ENCODE measurements around the gene PRKG1. TPM values are rescaled to one million over a fixed set of nuclear protein-coding genes. Genes with fewer than 3 reads are reported as not detected.

The PRKG1 gene
- total RNA-seq, 1 experiment from 2014 or later: 136 TPM

GRCh38 chr10:51289519-51289918 lies 215.2 kb downstream of the PRKG1 start:
- no peak for DNase-seq (ENCODE audit: low spot score)
- in situ Hi-C loops (cut with HindIII; ENCODE audit: low sequenced_read_pairs): no loop called here

GRCh38 chr10:51291961-51292360 lies 217.7 kb downstream of the PRKG1 start:
- in situ Hi-C loops (cut with HindIII; ENCODE audit: low sequenced_read_pairs): no loop called here
- DNase-seq (ENCODE audit: low spot score): no peak

DNA sequence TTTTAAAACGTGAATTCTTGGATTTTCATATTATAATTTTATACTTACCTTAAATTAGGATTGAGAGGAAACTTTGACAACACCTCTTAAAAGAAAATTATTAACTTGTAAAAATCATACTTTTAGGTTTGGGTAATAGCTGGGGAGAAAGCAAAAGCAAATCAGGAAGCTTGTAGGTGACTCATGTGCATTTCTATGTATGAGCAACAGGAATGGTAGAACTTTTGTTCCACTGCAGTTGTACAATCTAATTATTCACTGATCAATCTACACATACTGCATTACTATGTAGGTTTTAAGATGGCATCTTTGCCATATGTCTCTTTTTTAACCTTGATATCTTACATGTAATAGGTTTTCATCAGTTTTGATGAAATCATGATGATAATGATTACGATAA lies 223.2 kb downstream of the PRKG1 start:
- DNase-seq (ENCODE audit: low spot score): no peak

DNA sequence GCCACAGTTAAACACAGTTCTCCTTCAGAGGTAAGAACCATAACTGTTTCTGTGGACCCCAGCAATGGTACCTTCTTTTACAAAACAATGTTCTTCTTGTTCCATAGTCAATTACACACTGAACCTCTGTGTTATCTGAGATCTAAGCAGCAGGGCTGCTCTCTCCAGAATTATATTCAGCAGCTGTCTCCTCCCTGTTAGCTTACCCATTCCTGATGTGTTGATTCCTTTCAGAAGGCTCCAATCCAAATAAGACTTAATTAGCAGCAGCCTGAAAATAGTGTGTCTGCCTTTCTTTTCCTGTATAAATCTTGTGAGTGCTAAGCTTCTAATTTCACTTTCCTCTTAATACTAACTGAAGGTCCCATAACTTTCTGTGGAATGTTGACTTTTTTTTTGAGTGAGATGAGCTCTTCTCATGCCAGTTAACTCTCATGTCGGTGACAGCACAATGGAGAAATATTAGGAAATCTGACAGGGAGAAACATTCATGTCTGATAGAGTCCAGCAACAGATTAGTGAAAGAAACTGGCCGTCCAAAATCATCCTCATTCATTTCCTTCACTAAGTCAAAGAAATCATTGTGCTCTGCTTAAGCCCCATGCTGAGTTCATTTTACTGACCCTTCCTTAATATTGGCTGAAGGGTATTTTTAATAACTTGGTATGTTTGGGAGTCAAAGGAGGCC lies 226.5 kb downstream of the PRKG1 start:
- DNase-seq (ENCODE audit: low spot score): no peak
- in situ Hi-C loops (cut with HindIII; ENCODE audit: low sequenced_read_pairs): no loop called here

More for the DNA sequence above, 223.2 kb downstream of the PRKG1 start:
- in situ Hi-C loops (cut with HindIII; ENCODE audit: low sequenced_read_pairs): no loop called here

GRCh38 chr10:51301644-51302043 lies 227.4 kb downstream of the PRKG1 start:
- in situ Hi-C loops (cut with HindIII; ENCODE audit: low sequenced_read_pairs): no loop called here
- DNase-seq (ENCODE audit: low spot score): no peak

DNA sequence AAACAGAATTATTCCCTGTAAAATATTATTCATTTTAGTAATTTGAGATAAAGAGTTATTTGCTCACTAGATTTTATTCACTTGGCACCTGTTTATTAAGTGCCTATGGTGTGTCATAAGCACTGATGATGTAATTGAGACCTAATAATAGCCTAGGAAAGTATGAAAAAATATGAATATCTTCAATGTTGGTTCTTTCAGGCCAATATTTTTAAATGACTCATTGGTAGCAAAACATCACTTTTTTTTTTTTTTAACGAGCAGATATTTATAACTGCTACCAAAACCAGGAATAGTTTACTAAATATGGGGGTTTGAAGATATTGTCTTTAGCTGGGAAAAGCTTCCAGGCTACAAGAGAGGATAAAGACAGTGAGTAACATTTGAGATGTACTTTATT lies 228.0 kb downstream of the PRKG1 start:
- DNase-seq (ENCODE audit: low spot score): no peak
- in situ Hi-C loops (cut with HindIII; ENCODE audit: low sequenced_read_pairs): no loop called here

DNA sequence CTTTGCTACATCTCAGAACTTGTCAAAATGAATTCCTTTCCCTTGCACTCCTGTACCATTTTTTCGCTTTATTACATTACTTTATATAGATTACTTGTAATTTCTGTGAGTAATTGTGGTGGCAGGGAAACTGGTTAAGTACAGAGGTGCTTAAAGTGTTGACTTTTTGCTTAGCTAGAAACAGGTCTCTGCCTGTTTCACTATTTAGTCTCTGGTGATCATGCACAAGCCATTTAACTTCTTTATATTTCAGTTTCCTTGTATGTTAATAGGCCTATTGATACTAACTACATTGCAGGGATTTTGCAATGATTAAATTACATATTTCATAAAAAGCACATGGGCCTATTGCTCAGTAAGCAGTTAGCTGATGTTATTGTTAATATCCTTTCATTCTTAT lies 233.8 kb downstream of the PRKG1 start:
- in situ Hi-C loops (cut with HindIII; ENCODE audit: low sequenced_read_pairs): no loop called here
- no peak for DNase-seq (ENCODE audit: low spot score)

DNA sequence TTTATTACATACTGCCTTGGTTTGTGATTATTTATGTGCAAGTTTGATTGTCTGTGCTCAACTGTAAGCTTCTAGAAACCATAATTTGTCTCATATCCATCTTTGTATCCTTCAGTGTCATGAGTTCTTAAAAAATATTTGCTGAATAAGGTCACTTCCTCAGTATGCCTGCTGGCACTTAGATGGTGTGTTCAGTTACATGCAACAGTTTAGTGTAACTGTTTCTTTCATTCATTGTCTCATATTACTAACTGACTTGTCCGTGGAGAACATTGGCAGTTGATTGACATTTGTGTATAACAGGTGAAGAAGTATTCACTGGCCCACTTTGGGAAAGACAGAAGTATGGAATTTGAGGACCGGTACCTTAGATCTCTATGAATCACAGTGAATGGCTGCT lies 236.9 kb downstream of the PRKG1 start:
- DNase-seq (ENCODE audit: low spot score): no peak
- in situ Hi-C loops (cut with HindIII; ENCODE audit: low sequenced_read_pairs): no loop called here

- in situ Hi-C loops (cut with HindIII; ENCODE audit: low sequenced_read_pairs): no loop called here
Measured at GRCh38 chr10:51312817-51313216, 238.5 kb downstream of the PRKG1 start.

DNA sequence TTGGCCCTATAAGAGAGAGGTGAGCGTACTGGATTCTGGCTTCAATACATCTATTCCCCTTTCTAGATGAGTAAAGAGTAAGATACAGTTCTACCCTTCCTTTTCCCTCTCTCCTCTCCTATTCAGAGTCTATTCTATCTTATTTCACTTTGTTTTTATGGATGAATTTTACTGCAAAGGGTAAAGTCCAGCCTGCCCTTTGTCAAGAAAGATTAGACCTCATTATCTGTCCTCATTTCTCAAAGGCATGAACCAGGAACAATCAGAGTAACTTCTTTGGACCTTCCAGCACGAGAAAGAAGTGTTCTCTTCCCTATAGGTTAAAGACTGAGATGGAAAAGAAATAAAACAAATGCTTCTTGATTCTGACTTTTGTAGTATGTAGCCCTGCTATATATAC lies 239.0 kb downstream of the PRKG1 start:
- no peak for DNase-seq (ENCODE audit: low spot score)
- in situ Hi-C loops (cut with HindIII; ENCODE audit: low sequenced_read_pairs): no loop called here

More at GRCh38 chr10:51312817-51313216, 238.5 kb downstream of the PRKG1 start:
- no peak for DNase-seq (ENCODE audit: low spot score)

GRCh38 chr10:51313773-51314478 lies 239.6 kb downstream of the PRKG1 start:
- in situ Hi-C loops (cut with HindIII; ENCODE audit: low sequenced_read_pairs): no loop called here
- DNase-seq (ENCODE audit: low spot score): no peak

DNA sequence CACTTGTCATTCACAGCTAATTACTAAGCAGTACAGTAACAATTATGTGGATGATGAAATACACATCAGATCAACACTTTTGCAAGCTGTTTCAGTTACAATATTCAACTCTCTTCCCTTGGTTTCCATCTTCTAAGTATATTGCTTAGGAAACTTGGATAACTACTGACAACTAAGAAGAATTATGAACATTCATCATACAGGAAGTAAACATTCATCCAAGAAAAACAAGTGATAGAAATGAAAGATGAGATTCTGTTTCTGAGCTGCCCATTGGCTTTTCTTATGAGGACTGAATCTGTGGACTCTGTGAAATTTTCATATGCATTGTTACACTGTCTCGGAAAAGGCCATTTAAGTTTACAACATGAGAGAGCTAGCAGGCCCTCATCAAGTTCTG lies 240.2 kb downstream of the PRKG1 start:
- in situ Hi-C loops (cut with HindIII; ENCODE audit: low sequenced_read_pairs): no loop called here
- DNase-seq (ENCODE audit: low spot score): no peak

- in situ Hi-C loops (cut with HindIII; ENCODE audit: low sequenced_read_pairs): no loop called here
Measured at GRCh38 chr10:51318399-51319172, 244.3 kb downstream of the PRKG1 start.

DNA sequence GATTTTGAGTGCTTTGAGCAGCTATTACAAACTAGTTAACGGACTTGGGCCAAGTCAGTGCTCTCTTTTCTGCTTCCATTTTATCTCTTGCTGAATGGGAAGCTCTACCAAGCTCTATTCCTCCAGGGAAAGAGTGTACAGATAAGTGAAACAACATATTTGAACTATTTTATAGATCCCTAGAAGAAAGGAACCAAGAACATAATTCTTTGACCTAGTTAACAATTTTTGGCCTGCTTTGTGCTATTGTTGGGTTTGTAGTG lies 244.8 kb downstream of the PRKG1 start:
- in situ Hi-C loops (cut with HindIII; ENCODE audit: low sequenced_read_pairs): no loop called here
- DNase-seq (ENCODE audit: low spot score): no peak

More at GRCh38 chr10:51318399-51319172, 244.3 kb downstream of the PRKG1 start:
- DNase-seq (ENCODE audit: low spot score): no peak

DNA sequence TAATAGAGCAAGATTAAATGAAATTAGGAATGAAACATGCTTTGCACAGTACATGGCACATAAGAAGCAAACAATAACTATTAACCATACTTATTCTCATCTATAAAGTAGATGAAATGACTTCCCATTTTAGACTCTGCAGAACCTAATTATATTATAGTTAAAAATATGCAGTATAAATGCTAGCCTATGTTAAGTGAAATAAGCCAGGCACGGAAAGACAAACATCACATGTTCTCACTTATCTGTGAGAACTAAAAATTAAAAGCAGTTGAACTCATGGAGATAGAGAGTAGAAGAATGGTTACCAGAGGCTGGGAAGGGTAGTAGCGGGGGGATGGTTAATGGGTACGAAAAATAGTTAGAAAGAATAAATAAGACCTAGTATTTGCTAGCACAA lies 247.0 kb downstream of the PRKG1 start:
- in situ Hi-C loops (cut with HindIII; ENCODE audit: low sequenced_read_pairs): no loop called here
- DNase-seq (ENCODE audit: low spot score): no peak

DNA sequence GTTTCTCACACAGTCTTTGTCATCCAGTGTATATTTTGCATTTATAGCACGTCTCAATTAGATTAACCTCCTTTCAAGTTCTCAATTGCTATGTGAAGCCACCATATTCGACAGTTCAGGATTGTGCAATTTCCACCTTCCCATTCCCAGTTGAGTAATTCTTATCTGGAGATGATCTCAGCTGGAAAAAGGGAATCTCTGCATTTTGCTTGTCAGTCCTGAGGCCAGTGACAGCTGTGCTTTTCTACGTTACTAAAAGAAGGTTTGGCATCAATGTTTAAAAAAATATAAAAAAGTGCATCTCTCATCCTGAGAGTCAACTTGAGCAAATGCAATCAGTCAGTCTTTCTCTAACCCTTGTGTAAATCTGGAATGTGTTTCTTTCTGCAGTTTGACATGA lies 247.7 kb downstream of the PRKG1 start:
- DNase-seq (ENCODE audit: low spot score): no peak
- in situ Hi-C loops (cut with HindIII; ENCODE audit: low sequenced_read_pairs): no loop called here

GRCh38 chr10:51325649-51326048 lies 251.4 kb downstream of the PRKG1 start:
- in situ Hi-C loops (cut with HindIII; ENCODE audit: low sequenced_read_pairs): no loop called here
- no peak for DNase-seq (ENCODE audit: low spot score)

DNA sequence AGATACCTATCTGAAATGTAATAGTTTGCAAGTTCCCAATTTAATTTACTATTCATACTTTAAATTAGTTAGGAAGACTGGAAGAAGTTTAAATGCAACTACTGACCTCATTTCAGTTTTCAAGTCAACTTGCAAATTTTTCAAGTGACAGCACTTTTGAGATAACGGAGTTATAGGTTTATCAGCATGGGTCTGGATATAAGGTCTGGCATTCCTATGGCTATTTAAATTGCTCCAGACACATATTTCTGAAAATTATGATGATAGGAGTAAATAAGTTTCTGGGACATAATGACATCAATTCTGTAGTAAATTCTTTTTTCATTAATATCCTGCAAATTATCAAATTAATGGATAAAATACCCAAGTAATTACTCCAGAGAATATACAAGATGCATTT lies 251.9 kb downstream of the PRKG1 start:
- in situ Hi-C loops (cut with HindIII; ENCODE audit: low sequenced_read_pairs): no loop called here
- DNase-seq (ENCODE audit: low spot score): no peak

- in situ Hi-C loops (cut with HindIII; ENCODE audit: low sequenced_read_pairs): no loop called here
- no peak for DNase-seq (ENCODE audit: low spot score)
Measured at GRCh38 chr10:51327432-51327831, 253.1 kb downstream of the PRKG1 start.

- no peak for DNase-seq (ENCODE audit: low spot score)
- in situ Hi-C loops (cut with HindIII; ENCODE audit: low sequenced_read_pairs): no loop called here
Measured at GRCh38 chr10:51340366-51340765, 266.1 kb downstream of the PRKG1 start.

All from G401 (cell line).